Brain microvascular endothelial cell (primary cell): ENCODE measurements around the gene COL25A1.

Source experiments
- DNase-seq: peaks from one replicate; pipeline ENCODE4 v3.0.0-alpha.2; 2020
- H3K27ac ChIP-seq: fragments of 250-450 bp; sonication (Bioruptor Pico); 2 replicates; pipeline ENCODE4 v1.5.1; 2020; ENCODE audit warnings: mild to moderate bottlenecking, moderate library complexity
- H3K27me3 ChIP-seq: fragments of 250-450 bp; sonication (Bioruptor Pico); replicated peaks from 2 replicates; pipeline ENCODE4 v1.5.1; 2020; ENCODE audit warnings: mild to moderate bottlenecking
- H3K36me3 ChIP-seq: fragments of 250-450 bp; sonication (Bioruptor Pico); replicated peaks from 2 replicates; pipeline ENCODE4 v1.5.1; 2020; ENCODE audit warnings: mild to moderate bottlenecking
- H3K4me3 ChIP-seq: 2 replicates; pipeline ENCODE4 v1.5.1; 2011; ENCODE audit warnings: low read depth, mild to moderate bottlenecking, control low read depth, low read length, moderate library complexity
- CTCF ChIP-seq: IDR thresholded peaks from 2 replicates; pipeline ENCODE4 v1.5.1; 2011; ENCODE audit warnings: low read depth, mild to moderate bottlenecking, moderate library complexity, low read length, control low read depth, inconsistent platforms; ENCODE audit errors: missing control alignments
- in situ Hi-C: cut with HindIII; loops from 2 replicates; pipeline ENCODE4 v1.10.0; 2017; ENCODE audit warnings: low sequenced_read_pairs, low pct_ligation_motif_present

Gene COL25A1

GRCh38 chr4:109325698-109326097, 23.2 kb upstream of the COL25A1 start:
- in situ Hi-C loops: no loop called here
- Histone ChIP-seq H3K27me3 (no peaks in the 10 kb centered on the region), H3K27ac (no peak overlapping the region), H3K4me3 (no peak overlapping the region), H3K36me3 (no peaks in the 10 kb centered on the region)
- DNase-seq: no peak
- no peak for TF ChIP-seq CTCF

- H3K27me3 ChIP-seq: no peaks in the 10 kb centered on the region
- H3K36me3 ChIP-seq: no peaks in the 10 kb centered on the region
- in situ Hi-C loops: no loop called here
- no peak for DNase-seq
- TF ChIP-seq CTCF: no peak
- H3K4me3 ChIP-seq: no peak overlapping the region
- H3K27ac ChIP-seq: no peak overlapping the region
Observed at GRCh38 chr4:109323348-109323747, 20.9 kb upstream of the COL25A1 start.

DNA sequence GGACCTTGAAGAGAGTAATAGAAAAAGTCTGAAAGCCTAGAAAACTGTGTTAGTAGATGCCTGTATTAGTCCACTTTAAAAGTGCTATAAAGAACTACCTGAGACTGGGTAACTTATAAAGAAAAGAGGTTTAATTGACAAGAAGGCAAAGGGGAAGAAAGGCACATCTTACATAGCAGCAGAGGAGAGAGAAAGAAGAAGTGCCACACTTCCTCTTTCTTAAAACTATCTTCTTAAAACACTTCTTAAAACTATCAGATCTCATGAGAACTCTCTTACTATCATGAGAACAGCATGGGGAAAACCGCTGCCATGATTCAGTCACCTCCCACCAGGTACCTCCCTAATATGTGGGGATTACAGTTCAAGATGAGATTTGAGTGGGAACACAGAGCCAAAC, 18.8 kb upstream of the COL25A1 start:
- no peaks in the 10 kb centered on the region for H3K27me3 ChIP-seq
- TF ChIP-seq CTCF: no peak
- DNase-seq: no peak
- H3K4me3 ChIP-seq: no peak overlapping the region
- no peaks in the 10 kb centered on the region for H3K36me3 ChIP-seq
- in situ Hi-C loops: no loop called here
- H3K27ac ChIP-seq: no peak overlapping the region

GRCh38 chr4:109319684-109320083, 17.2 kb upstream of the COL25A1 start:
- Histone ChIP-seq H3K27me3 (no peaks in the 10 kb centered on the region), H3K36me3 (no peaks in the 10 kb centered on the region), H3K4me3 (no peak overlapping the region), H3K27ac (no peak overlapping the region)
- no peak for DNase-seq
- in situ Hi-C loops: no loop called here
- TF ChIP-seq CTCF: no peak

GRCh38 chr4:109319156-109319555, 16.7 kb upstream of the COL25A1 start:
- no peak overlapping the region for H3K27ac ChIP-seq
- no peak for DNase-seq
- in situ Hi-C loops: no loop called here
- no peak for TF ChIP-seq CTCF
- no peak overlapping the region for H3K4me3 ChIP-seq
- no peaks in the 10 kb centered on the region for H3K27me3 ChIP-seq
- no peaks in the 10 kb centered on the region for H3K36me3 ChIP-seq

- Histone ChIP-seq H3K4me3 (no peak overlapping the region), H3K27ac (no peak overlapping the region), H3K27me3 (no peaks in the 10 kb centered on the region), H3K36me3 (no peaks in the 10 kb centered on the region)
- no peak for DNase-seq
- in situ Hi-C loops: no loop called here
- TF ChIP-seq CTCF: peak; percentile 58
Observed at GRCh38 chr4:109315818-109316217, 13.4 kb upstream of the COL25A1 start.
